ENCODE data around the gene SETD7.

The SETD7 gene

DNA sequence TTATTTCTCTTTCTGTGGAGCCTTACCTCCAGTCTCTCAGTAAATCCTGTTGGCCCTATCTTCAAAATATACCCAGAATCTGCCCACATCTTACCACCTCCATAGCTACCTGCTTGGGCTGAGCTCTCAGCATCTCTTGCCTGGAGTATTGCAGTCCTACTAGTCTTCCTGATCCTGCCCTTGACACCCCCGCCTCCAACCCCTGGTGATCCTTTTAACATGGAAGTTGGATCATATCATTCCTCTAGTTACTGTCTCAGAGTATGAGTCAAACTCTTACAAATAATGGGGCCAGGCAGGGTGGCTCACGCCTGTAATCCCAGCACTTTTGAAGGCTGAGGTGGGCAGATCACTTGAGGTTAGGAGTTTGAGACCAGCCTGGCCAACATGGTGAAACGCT is 43.1 kb upstream of the SETD7 start:
- no peaks in the 10 kb centered on the region for H3K79me2 ChIP-seq (ENCODE audit: control insufficient read depth, low read length)
- no peak overlapping the region for H3K27ac ChIP-seq (ENCODE audit: low read depth, low read length)
- H3K9me3 ChIP-seq (ENCODE audit: control insufficient read depth, insufficient read depth, low read length), result no peaks in the 10 kb centered on the region
- H3K4me3 ChIP-seq (ENCODE audit: low read length), result no peak overlapping the region
- peaks cover 24% of the 10 kb centered on the region for H3K27me3 ChIP-seq (ENCODE audit: control insufficient read depth, low read length)
- H4K20me1 ChIP-seq (ENCODE audit: control insufficient read depth, insufficient read depth, low read depth, low read length), result no peaks in the 10 kb centered on the region
- H3F3A ChIP-seq (ENCODE audit: control insufficient read depth, insufficient read depth), result no peaks in the 10 kb centered on the region
- H3K9me2 ChIP-seq (replicated peaks; ENCODE audit: control insufficient read depth, low read length), result no peaks in the 10 kb centered on the region
- TF ChIP-seq EZH2phosphoT487 (IDR thresholded peaks at IDR 0.05; ENCODE audit: borderline replicate concordance, low read length), result no peak
- TF ChIP-seq, protein P1, sequence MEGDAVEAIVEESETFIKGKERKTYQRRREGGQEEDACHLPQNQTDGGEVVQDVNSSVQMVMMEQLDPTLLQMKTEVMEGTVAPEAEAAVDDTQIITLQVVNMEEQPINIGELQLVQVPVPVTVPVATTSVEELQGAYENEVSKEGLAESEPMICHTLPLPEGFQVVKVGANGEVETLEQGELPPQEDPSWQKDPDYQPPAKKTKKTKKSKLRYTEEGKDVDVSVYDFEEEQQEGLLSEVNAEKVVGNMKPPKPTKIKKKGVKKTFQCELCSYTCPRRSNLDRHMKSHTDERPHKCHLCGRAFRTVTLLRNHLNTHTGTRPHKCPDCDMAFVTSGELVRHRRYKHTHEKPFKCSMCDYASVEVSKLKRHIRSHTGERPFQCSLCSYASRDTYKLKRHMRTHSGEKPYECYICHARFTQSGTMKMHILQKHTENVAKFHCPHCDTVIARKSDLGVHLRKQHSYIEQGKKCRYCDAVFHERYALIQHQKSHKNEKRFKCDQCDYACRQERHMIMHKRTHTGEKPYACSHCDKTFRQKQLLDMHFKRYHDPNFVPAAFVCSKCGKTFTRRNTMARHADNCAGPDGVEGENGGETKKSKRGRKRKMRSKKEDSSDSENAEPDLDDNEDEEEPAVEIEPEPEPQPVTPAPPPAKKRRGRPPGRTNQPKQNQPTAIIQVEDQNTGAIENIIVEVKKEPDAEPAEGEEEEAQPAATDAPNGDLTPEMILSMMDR (IDR thresholded peaks at IDR 0.05; ENCODE audit: low read depth, low read length, poor library complexity, severe bottlenecking), result no peak
- peaks cover 8% of the 10 kb centered on the region for H3K4me1 ChIP-seq (ENCODE audit: control insufficient read depth, low read length)
- H3K4me2 ChIP-seq (ENCODE audit: low read length), result no peak overlapping the region
- no peaks in the 10 kb centered on the region for H3K36me3 ChIP-seq (ENCODE audit: control insufficient read depth, low read length)

DNA sequence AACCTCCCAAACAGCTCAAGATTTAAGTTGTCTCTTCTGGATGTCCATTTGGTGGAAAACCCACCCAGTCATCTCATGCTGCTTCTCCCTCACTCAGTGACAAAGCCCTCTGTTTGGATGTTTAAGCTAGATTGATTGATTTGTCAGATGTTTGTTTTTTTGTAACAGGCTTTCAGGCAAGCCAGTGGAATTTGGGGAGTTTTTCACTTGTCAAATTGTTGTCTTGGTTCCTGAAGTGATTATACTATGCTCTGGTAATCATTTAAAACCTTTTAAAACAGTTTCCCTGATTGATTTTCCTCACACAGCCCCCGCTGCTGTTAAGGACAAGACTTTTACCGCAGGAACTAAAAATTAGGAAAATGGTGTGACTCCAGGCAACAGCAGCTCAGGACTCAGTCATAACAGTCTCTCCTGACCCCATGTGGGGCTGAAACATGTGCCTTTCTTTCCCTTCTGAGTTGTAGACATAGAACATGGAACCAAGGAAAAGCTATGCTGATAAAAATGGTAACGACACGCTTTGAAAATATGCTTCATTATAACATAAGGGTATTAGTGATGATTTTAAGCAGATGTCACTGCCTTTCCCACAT is 40.8 kb upstream of the SETD7 start:
- no peak overlapping the region for H3K27ac ChIP-seq (ENCODE audit: low read depth, low read length)
- H3K36me3 ChIP-seq (ENCODE audit: control insufficient read depth, low read length), result no peaks in the 10 kb centered on the region
- peaks cover 8% of the 10 kb centered on the region for H3K4me1 ChIP-seq (ENCODE audit: control insufficient read depth, low read length)
- no peaks in the 10 kb centered on the region for H3K9me2 ChIP-seq (replicated peaks; ENCODE audit: control insufficient read depth, low read length)
- peaks cover 31% of the 10 kb centered on the region for H3K27me3 ChIP-seq (ENCODE audit: control insufficient read depth, low read length)
- no peaks in the 10 kb centered on the region for H3K9me3 ChIP-seq (ENCODE audit: control insufficient read depth, insufficient read depth, low read length)
- no peak for TF ChIP-seq EZH2phosphoT487 (IDR thresholded peaks at IDR 0.05; ENCODE audit: borderline replicate concordance, low read length)
- TF ChIP-seq, protein P1 (IDR thresholded peaks at IDR 0.05; ENCODE audit: low read depth, low read length, poor library complexity, severe bottlenecking), result no peak
- H3F3A ChIP-seq (ENCODE audit: control insufficient read depth, insufficient read depth), result no peaks in the 10 kb centered on the region
- H3K4me2 ChIP-seq (ENCODE audit: low read length), result no peak overlapping the region
- H4K20me1 ChIP-seq (ENCODE audit: control insufficient read depth, insufficient read depth, low read depth, low read length), result no peaks in the 10 kb centered on the region
- H3K4me3 ChIP-seq (ENCODE audit: low read length), result no peak overlapping the region
- H3K79me2 ChIP-seq (ENCODE audit: control insufficient read depth, low read length), result no peaks in the 10 kb centered on the region

DNA sequence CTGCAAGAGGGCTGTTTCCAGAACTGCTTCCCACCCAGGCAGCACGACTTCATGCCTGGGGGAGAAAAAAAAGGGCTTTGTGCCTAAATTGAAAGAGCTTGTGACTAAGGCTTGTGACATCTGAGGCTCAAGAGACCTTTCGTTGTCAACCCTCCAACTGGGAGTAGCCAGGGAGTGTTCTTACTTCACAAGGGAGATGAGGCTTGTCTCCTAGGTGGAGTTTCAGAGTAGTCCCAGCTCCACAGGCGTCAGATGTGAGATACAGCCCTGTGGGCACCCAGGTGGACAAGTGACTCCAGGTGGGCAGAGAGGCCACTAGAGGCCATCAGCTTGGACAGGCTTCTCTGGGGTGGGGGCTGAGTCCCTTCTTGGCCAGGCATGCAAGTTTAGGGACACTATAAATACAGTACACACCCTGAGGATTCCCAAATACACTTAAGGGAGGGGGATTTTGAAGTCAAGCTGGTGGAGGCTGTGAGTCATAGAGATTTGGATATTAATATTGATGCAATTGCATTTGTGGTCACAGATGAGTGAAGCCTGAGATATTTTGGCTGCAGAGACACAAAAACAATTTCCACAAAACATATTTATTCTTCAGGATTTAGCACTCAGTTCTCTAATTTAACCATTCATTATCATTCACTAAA is 40.1 kb upstream of the SETD7 start:
- Histone ChIP-seq H3F3A (ENCODE audit: control insufficient read depth, insufficient read depth) (no peaks in the 10 kb centered on the region), H3K79me2 (ENCODE audit: control insufficient read depth, low read length) (no peaks in the 10 kb centered on the region), H4K20me1 (ENCODE audit: control insufficient read depth, insufficient read depth, low read depth, low read length) (no peaks in the 10 kb centered on the region), H3K4me2 (ENCODE audit: low read length) (no peak overlapping the region), H3K9me3 (ENCODE audit: control insufficient read depth, insufficient read depth, low read length) (no peaks in the 10 kb centered on the region), H3K4me1 (ENCODE audit: control insufficient read depth, low read length) (peaks cover 8% of the 10 kb centered on the region), H3K9me2 (replicated peaks; ENCODE audit: control insufficient read depth, low read length) (no peaks in the 10 kb centered on the region), H3K27me3 (ENCODE audit: control insufficient read depth, low read length) (peaks cover 31% of the 10 kb centered on the region), H3K36me3 (ENCODE audit: control insufficient read depth, low read length) (no peaks in the 10 kb centered on the region), H3K27ac (ENCODE audit: low read depth, low read length) (no peak overlapping the region), H3K4me3 (ENCODE audit: low read length) (no peak overlapping the region)
- TF ChIP-seq, protein P1 (IDR thresholded peaks at IDR 0.05; ENCODE audit: low read depth, low read length, poor library complexity, severe bottlenecking), result no peak
- TF ChIP-seq EZH2phosphoT487 (IDR thresholded peaks at IDR 0.05; ENCODE audit: borderline replicate concordance, low read length), result no peak
